Keratinocyte (primary cell): Measurements from ENCODE around the gene NGF. TPM values are rescaled to one million over a fixed set of nuclear protein-coding genes. Genes with fewer than 3 reads are reported as not detected.

Experiments
- DNase-seq: peaks from one replicate; pipeline ENCODE4 v3.0.0-alpha.2; 2011; ENCODE audit warnings: low read depth, missing footprints, low spot score
- FAIRE-seq: peaks from 2 replicates; lab custom pipeline; 2011; peaks lifted over from hg19 to GRCh38; lab: Jason Lieb, UNC
- H2AFZ ChIP-seq: 2 replicates; pipeline ENCODE4 v1.6.0; 2012; ENCODE audit warnings: low read length, control low read depth, inconsistent platforms; ENCODE audit not compliant: control insufficient read depth
- H3K27ac ChIP-seq: 2 replicates; pipeline ENCODE4 v1.5.1; 2011; ENCODE audit warnings: low read length; ENCODE audit not compliant: control insufficient read depth, insufficient read depth
- H3K27me3 ChIP-seq: 3 replicates; pipeline ENCODE4 v1.6.0; 2011; ENCODE audit warnings: low read length; ENCODE audit not compliant: control insufficient read depth, insufficient read depth; ENCODE audit errors: extremely low read depth
- H3K36me3 ChIP-seq, 2 experiments: 2 replicates in 1 of 2; 3 replicates in 1 of 2; pipeline ENCODE4 v1.5.1; 2011; ENCODE audit warnings: low read length in 2 of 2, mild to moderate bottlenecking in 1 of 2; ENCODE audit not compliant: control insufficient read depth in 2 of 2, insufficient read depth in 2 of 2; ENCODE audit errors: extremely low read depth in 1 of 2
- H3K4me1 ChIP-seq: 3 replicates; pipeline ENCODE4 v1.5.1; 2011; ENCODE audit warnings: low read length; ENCODE audit not compliant: control insufficient read depth, insufficient read depth; ENCODE audit errors: extremely low read depth
- H3K4me2 ChIP-seq: 3 replicates; pipeline ENCODE4 v1.6.0; 2011; ENCODE audit warnings: low read depth, low read length; ENCODE audit not compliant: control insufficient read depth, insufficient read depth; ENCODE audit errors: extremely low read depth
- H3K4me3 ChIP-seq, 3 experiments: fragments of 200-600 bp in 1 of 3; sonication (generic) in 1 of 3; 2 replicates in 2 of 3; 3 replicates in 1 of 3; pipeline ENCODE4 v1.5.1; 2011 to 2016; ENCODE audit warnings: low read length in 3 of 3, mild to moderate bottlenecking in 3 of 3, control low read depth in 2 of 3, inconsistent platforms in 1 of 3, low read depth in 1 of 3, mixed read lengths in 1 of 3, mixed run types in 1 of 3, moderate library complexity in 1 of 3; ENCODE audit not compliant: control insufficient read depth in 2 of 3, insufficient read depth in 2 of 3; ENCODE audit errors: extremely low read depth in 1 of 3
- H3K79me2 ChIP-seq: 2 replicates; pipeline ENCODE4 v1.6.0; 2012; ENCODE audit warnings: low read length; ENCODE audit not compliant: control insufficient read depth, insufficient read depth
- H3K9ac ChIP-seq: 3 replicates; pipeline ENCODE4 v1.6.0; 2011; ENCODE audit warnings: low read length; ENCODE audit not compliant: control insufficient read depth, insufficient read depth; ENCODE audit errors: extremely low read depth
- H3K9me1 ChIP-seq: 3 replicates; pipeline ENCODE4 v1.6.0; 2011; ENCODE audit warnings: low read length; ENCODE audit not compliant: control insufficient read depth, insufficient read depth; ENCODE audit errors: extremely low read depth
- H3K9me3 ChIP-seq: 2 replicates; pipeline ENCODE4 v1.5.1; 2012; ENCODE audit warnings: low read depth, low read length; ENCODE audit not compliant: control insufficient read depth
- H4K20me1 ChIP-seq: 3 replicates; pipeline ENCODE4 v1.6.0; 2011; ENCODE audit warnings: low read length; ENCODE audit not compliant: control insufficient read depth, insufficient read depth; ENCODE audit errors: extremely low read depth
- EZH2 ChIP-seq: IDR thresholded peaks from one replicate; pipeline ENCODE4 v1.6.1; 2012; ENCODE audit warnings: inconsistent platforms, mild to moderate bottlenecking, low read length, moderate library complexity
- dilution Hi-C: fragments of 300-500 bp; cut with MboI; formaldehyde crosslinking; loops from one replicate; pipeline ENCODE4 v1.7.0; 2020; ENCODE audit warnings: low sequenced_read_pairs; ENCODE audit not compliant: extremely low pct_ligation_motif_present
- polyA plus RNA-seq, 5 experiments: library from polyadenylated mRNA; depleted of rRNA in 3 of 5; stranded (reverse) in 3 of 5; stranded (forward) in 1 of 5; unstranded in 1 of 5; fragments of >200 nt; gene quantifications; 1 replicate in 1 of 5; 2 replicates in 3 of 5; 3 replicates in 1 of 5; pipeline versions ENCODE4 v1.2.1 to v1.2.3, GENCODE V29; 2011 to 2012; ENCODE audit warnings: missing spikeins in 2 of 5, low read depth in 1 of 5, low replicate concordance in 1 of 5
- TF ChIP-seq, protein P1 (sequence below), 3 experiments: IDR thresholded peaks in 1 of 3; conservative IDR thresholded peaks in 1 of 3; optimal IDR thresholded peaks in 1 of 3; 2 replicates in 2 of 3; 3 replicates in 1 of 3; pipeline versions ENCODE3 to v1.5.1; 2011; ENCODE audit warnings: low read length in 3 of 3, mild to moderate bottlenecking in 3 of 3, moderate library complexity in 2 of 3, control low read depth in 1 of 3, inconsistent platforms in 1 of 3; ENCODE audit not compliant: insufficient read depth in 2 of 3; ENCODE audit errors: extremely low read depth in 1 of 3

Gene NGF
- polyA plus RNA-seq, 1 donor (not counting 4 experiments of a cell fraction or from before 2014, with no cell fraction given): 1.2 TPM

DNA sequence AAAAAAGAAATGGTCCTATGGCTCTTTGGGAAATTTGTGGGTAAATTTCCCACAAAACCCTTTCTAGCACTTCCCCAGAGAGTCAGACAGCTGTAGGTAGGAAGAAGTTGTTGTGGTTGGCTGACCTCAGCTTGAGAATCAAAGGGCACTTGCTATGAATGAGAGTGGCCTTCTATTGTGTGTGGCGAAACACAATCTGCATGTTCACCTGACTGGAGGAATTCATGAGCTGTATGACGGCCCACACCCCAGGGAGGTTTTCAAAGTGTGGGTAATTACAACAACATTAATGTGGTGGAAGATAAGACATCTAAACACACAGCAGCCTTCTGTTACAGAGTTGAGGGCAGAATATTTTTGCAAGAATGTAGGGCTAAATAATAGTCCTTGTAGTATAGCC is 38.8 kb downstream of the NGF start:
- Histone ChIP-seq H3K4me3 (no peak overlapping the region), H3K9ac (no peak overlapping the region), H3K9me3 (no peaks in the 10 kb centered on the region), H2AFZ (no peak overlapping the region), H3K27me3 (no peaks in the 10 kb centered on the region), H3K9me1 (no peaks in the 10 kb centered on the region), H4K20me1 (no peaks in the 10 kb centered on the region), H3K79me2 (no peaks in the 10 kb centered on the region), H3K36me3 (no peaks in the 10 kb centered on the region), H3K4me2 (no peak overlapping the region), H3K4me1 (peaks cover 63% of the 10 kb centered on the region), H3K27ac (no peak overlapping the region)
- no peak for DNase-seq
- TF ChIP-seq, protein P1, sequence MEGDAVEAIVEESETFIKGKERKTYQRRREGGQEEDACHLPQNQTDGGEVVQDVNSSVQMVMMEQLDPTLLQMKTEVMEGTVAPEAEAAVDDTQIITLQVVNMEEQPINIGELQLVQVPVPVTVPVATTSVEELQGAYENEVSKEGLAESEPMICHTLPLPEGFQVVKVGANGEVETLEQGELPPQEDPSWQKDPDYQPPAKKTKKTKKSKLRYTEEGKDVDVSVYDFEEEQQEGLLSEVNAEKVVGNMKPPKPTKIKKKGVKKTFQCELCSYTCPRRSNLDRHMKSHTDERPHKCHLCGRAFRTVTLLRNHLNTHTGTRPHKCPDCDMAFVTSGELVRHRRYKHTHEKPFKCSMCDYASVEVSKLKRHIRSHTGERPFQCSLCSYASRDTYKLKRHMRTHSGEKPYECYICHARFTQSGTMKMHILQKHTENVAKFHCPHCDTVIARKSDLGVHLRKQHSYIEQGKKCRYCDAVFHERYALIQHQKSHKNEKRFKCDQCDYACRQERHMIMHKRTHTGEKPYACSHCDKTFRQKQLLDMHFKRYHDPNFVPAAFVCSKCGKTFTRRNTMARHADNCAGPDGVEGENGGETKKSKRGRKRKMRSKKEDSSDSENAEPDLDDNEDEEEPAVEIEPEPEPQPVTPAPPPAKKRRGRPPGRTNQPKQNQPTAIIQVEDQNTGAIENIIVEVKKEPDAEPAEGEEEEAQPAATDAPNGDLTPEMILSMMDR (optimal IDR thresholded peaks at IDR 0.05 in 1 of 3, IDR thresholded peaks at IDR 0.05 in 1 of 3, conservative IDR thresholded peaks at IDR 0.05 in 1 of 3; ENCODE audit: extremely low read depth in 1 of 3, insufficient read depth in 2 of 3, low read length in 3 of 3): no peak
- no peak for TF ChIP-seq EZH2
- dilution Hi-C loops: no loop called here
- FAIRE-seq: peak; percentile 9

DNA sequence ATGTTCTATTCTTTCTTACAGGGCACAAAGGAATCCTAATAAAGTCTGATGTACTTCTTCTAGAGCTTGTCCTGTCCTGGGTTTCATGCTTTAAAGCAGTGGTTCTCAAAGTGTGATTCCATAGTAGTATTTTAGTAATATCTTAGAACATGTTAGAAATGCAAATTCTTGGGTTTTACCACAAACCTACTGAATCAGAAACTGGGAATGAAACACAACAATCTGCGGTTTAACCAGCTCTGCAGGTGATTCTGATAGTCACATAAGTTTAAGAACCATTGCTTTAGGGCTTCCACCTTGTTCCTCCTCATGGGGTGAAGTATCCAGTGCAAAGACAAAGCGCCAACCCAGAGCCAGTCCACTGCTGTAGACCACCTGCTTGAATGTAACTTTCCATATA is 41.1 kb downstream of the NGF start:
- no peaks in the 10 kb centered on the region for H3K79me2 ChIP-seq
- H3K4me2 ChIP-seq: peak overlapping the region; percentile 29
- TF ChIP-seq, protein P1 (optimal IDR thresholded peaks at IDR 0.05 in 1 of 3, IDR thresholded peaks at IDR 0.05 in 1 of 3, conservative IDR thresholded peaks at IDR 0.05 in 1 of 3; ENCODE audit: extremely low read depth in 1 of 3, insufficient read depth in 2 of 3, low read length in 3 of 3): no peak
- no peak for TF ChIP-seq EZH2

More for the DNA sequence above, 41.1 kb downstream of the NGF start:
- no peaks in the 10 kb centered on the region for H3K27me3 ChIP-seq
- H3K9me3 ChIP-seq: no peaks in the 10 kb centered on the region
- H3K9me1 ChIP-seq: no peaks in the 10 kb centered on the region
- peaks cover 63% of the 10 kb centered on the region for H3K4me1 ChIP-seq
- no peak overlapping the region for H3K4me3 ChIP-seq
- H4K20me1 ChIP-seq: no peaks in the 10 kb centered on the region
- H2AFZ ChIP-seq: no peak overlapping the region
- FAIRE-seq (peak; percentile 88), DNase-seq (no peak)
- no peak overlapping the region for H3K9ac ChIP-seq
- H3K27ac ChIP-seq: no peak overlapping the region
- no peaks in the 10 kb centered on the region for H3K36me3 ChIP-seq
- dilution Hi-C loops: no loop called here
